B cell (primary cell): Measurements from ENCODE around the gene EFNA1.

Experiments
- CTCF ChIP-seq: fragments of 200-600 bp; IDR thresholded peaks from one replicate; pipeline ENCODE4 v1.8.0; 2022; ENCODE audit warnings: antibody characterized with exemption, mild to moderate bottlenecking
- EZH2 ChIP-seq: IDR thresholded peaks from 2 replicates; pipeline ENCODE4 v1.6.1; 2012; ENCODE audit warnings: borderline replicate concordance, low read depth, mild to moderate bottlenecking, moderate library complexity, low read length; ENCODE audit not compliant: insufficient read depth, poor library complexity, severe bottlenecking

- TF ChIP-seq CTCF (no peak), EZH2 (no peak)
These were observed 11.4 kb upstream of the EFNA1 start for GRCh38 chr1:155116113-155116764.
